Cardiac muscle cell (in vitro differentiated cells and primary cell): ENCODE results near the gene FRMD3. TPM values are rescaled to one million over a fixed set of nuclear protein-coding genes. Genes with fewer than 3 reads are reported as not detected.
"Not testable (repeated sequence)": the region's sequence is repeated elsewhere in the genome, so short reads cannot be mapped to it uniquely, and the experiment has no call there.

Experiments
- DNase-seq, 2 donors: peaks; one replicate each; pipeline versions ENCODE4 v3.0.0 to v3.0.0-alpha.2; 2010 to 2017; ENCODE audit warnings: low read depth in 1 of 2, low spot score in 1 of 2
- H3K27ac ChIP-seq: fragments of 200-600 bp; sonication (generic); 2 replicates; pipeline ENCODE4 v1.5.1; 2016
- H3K27me3 ChIP-seq: fragments of 200-600 bp; sonication (generic); 2 replicates; pipeline ENCODE4 v1.6.0; 2016; ENCODE audit warnings: control low read depth
- H3K36me3 ChIP-seq: fragments of 200-600 bp; sonication (generic); 2 replicates; pipeline ENCODE4 v1.5.1; 2016; ENCODE audit warnings: control low read depth
- H3K4me1 ChIP-seq: fragments of 200-600 bp; sonication (generic); 2 replicates; pipeline ENCODE4 v1.8.1; 2017; ENCODE audit warnings: low read depth, mild to moderate bottlenecking, mixed run types
- H3K4me3 ChIP-seq: fragments of 200-600 bp; sonication (generic); 2 replicates; pipeline ENCODE4 v1.5.1; 2016; ENCODE audit warnings: mild to moderate bottlenecking
- H3K9me3 ChIP-seq: fragments of 200-600 bp; sonication (generic); 2 replicates; pipeline ENCODE4 v1.5.1; 2017; ENCODE audit warnings: low read depth, mild to moderate bottlenecking, control low read depth
- CTCF ChIP-seq: IDR thresholded peaks from 2 replicates; pipeline ENCODE4 v1.5.1; 2012; ENCODE audit warnings: low read depth, mild to moderate bottlenecking, low read length
- polyA plus RNA-seq: library from polyadenylated mRNA; unstranded; fragments of >200 nt; fragmentation: Nextera tagmentation; extraction: Ambion mirVana; gene quantifications from 2 replicates; pipeline ENCODE4 v1.2.1, GENCODE V29; 2016
- total RNA-seq: library from RNA; depleted of rRNA; stranded (reverse); fragments of >200 nt; gene quantifications from 2 replicates; pipeline ENCODE4 v1.2.3, GENCODE V29; 2016

The FRMD3 gene
- total and polyA plus RNA-seq, 2 experiments from 2014 or later, result 61.5 to 66.4 TPM

- TF ChIP-seq CTCF, result no peak
- no peak for DNase-seq
- Histone ChIP-seq H3K27me3 (no peaks in the 10 kb centered on the region), H3K4me1 (no peaks in the 10 kb centered on the region), H3K27ac (no peak overlapping the region), H3K4me3 (no peak overlapping the region), H3K9me3 (no peaks in the 10 kb centered on the region), H3K36me3 (no peaks in the 10 kb centered on the region)
Observed at GRCh38 chr9:83521411-83521810, 16.8 kb downstream of the FRMD3 start.

- no peak for DNase-seq
- Histone ChIP-seq H3K27ac (no peak overlapping the region), H3K36me3 (no peaks in the 10 kb centered on the region), H3K4me3 (no peak overlapping the region), H3K9me3 (no peaks in the 10 kb centered on the region), H3K27me3 (no peaks in the 10 kb centered on the region), H3K4me1 (no peaks in the 10 kb centered on the region)
- TF ChIP-seq CTCF, result no peak
Observed at GRCh38 chr9:83521011-83521410, 17.2 kb downstream of the FRMD3 start.

DNA sequence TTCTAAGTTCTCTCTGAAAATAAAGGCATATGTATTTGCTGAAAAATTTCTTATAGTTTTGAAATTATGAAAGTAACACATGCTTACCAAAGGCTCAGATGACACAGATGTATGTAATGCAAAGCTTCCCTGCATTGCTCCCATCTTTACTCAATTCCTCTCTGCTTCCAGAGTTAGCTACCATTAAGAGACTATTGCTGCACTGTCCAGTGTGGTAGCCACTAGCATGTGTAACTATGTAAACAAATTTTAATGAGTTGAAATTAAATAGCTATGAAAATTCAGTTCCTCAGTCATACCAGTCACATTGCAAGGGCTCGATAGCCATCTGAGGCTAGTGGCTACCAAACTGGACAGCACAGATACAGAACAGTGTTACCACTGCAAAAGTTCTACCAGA, 17.9 kb downstream of the FRMD3 start:
- no peaks in the 10 kb centered on the region for H3K9me3 ChIP-seq
- no peak overlapping the region for H3K27ac ChIP-seq
- H3K36me3 ChIP-seq, result no peaks in the 10 kb centered on the region
- no peak overlapping the region for H3K4me3 ChIP-seq
- no peak for DNase-seq
- no peak for TF ChIP-seq CTCF
- H3K4me1 ChIP-seq, result no peaks in the 10 kb centered on the region
- H3K27me3 ChIP-seq, result no peaks in the 10 kb centered on the region

DNA sequence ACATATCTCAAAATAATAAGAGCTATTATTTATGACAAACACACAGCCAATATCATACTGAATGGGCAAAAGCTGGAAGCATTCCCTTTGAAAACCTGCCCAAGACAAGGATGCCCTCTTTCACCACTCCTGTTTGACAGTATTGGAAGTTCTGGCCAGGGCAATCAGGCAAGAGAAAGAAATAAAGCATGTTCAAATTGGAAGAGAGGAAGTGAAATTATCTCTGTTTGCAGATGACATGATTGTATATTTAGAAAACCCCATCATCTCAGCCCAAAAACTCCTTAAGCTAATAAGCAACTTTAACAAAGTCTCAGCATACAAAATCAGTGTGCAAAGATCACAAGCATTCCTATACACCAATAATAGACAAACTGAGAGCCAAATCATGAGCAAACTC, 20.2 kb downstream of the FRMD3 start:
- not testable (repeated sequence) for H3K27ac ChIP-seq, H3K4me1 ChIP-seq, H3K4me3 ChIP-seq, H3K27me3 ChIP-seq, DNase-seq, H3K36me3 ChIP-seq, H3K9me3 ChIP-seq

GRCh38 chr9:83514767-83515166, 23.4 kb downstream of the FRMD3 start:
- Histone ChIP-seq H3K4me3 (no peak overlapping the region), H3K27me3 (no peaks in the 10 kb centered on the region), H3K9me3 (no peaks in the 10 kb centered on the region), H3K36me3 (no peaks in the 10 kb centered on the region), H3K4me1 (no peaks in the 10 kb centered on the region), H3K27ac (no peak overlapping the region)
- DNase-seq, result no peak
- no peak for TF ChIP-seq CTCF

DNA sequence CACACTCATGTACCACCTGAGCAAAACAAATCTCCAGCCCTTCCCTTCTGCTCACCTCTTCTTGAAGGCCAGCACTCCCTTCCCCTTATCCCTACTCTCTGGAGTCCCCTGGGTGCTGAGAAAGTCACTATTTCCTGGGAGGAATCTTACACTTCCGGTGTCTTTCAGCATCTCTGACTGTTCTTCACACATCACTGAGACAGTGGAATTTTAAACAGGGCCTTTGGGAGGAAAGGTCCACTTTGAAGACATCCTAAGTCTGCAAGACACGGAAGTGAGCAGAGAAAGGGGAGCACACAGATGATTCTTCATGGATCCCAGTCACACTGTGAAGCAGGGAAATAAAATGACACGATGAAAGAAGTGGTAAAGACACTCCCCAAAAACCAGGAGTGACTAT, 25.6 kb downstream of the FRMD3 start:
- H3K4me1 ChIP-seq, result no peaks in the 10 kb centered on the region
- TF ChIP-seq CTCF, result no peak
- H3K9me3 ChIP-seq, result no peaks in the 10 kb centered on the region

More for the DNA sequence above, 25.6 kb downstream of the FRMD3 start:
- DNase-seq, result no peak
- H3K27ac ChIP-seq, result no peak overlapping the region
- H3K27me3 ChIP-seq, result no peaks in the 10 kb centered on the region
- H3K4me3 ChIP-seq, result no peak overlapping the region
- H3K36me3 ChIP-seq, result no peaks in the 10 kb centered on the region
